ENCODE data around the gene KCNC3.

GRCh38 chr19:50266896-50267295 is 62.3 kb downstream of the KCNC3 start:
- TF ChIP-seq CTCF (IDR thresholded peaks at IDR 0.05; ENCODE audit: low read depth, low read length, missing input control) (no peak), EGR1 (IDR thresholded peaks at IDR 0.05; ENCODE audit: low read depth in 2 of 2) (no peak), GABPA (IDR thresholded peaks at IDR 0.05 in 1 of 2, conservative IDR thresholded peaks at IDR 0.05 in 1 of 2) (no peak), REST (IDR thresholded peaks at IDR 0.05) (no peak)
